Brain pericyte (primary cell): ENCODE measurements around the gene TFCP2L1.
"Not testable (repeated sequence)": the region's sequence is repeated elsewhere in the genome, so short reads cannot be mapped to it uniquely, and the experiment has no call there.

ENCODE experiments used
- DNase-seq: peaks from one replicate; pipeline ENCODE4 v3.0.0-alpha.2; 2012; ENCODE audit warnings: low read depth, low spot score

The TFCP2L1 gene, protein sequence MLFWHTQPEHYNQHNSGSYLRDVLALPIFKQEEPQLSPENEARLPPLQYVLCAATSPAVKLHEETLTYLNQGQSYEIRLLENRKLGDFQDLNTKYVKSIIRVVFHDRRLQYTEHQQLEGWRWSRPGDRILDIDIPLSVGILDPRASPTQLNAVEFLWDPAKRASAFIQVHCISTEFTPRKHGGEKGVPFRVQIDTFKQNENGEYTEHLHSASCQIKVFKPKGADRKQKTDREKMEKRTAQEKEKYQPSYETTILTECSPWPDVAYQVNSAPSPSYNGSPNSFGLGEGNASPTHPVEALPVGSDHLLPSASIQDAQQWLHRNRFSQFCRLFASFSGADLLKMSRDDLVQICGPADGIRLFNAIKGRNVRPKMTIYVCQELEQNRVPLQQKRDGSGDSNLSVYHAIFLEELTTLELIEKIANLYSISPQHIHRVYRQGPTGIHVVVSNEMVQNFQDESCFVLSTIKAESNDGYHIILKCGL

DNA sequence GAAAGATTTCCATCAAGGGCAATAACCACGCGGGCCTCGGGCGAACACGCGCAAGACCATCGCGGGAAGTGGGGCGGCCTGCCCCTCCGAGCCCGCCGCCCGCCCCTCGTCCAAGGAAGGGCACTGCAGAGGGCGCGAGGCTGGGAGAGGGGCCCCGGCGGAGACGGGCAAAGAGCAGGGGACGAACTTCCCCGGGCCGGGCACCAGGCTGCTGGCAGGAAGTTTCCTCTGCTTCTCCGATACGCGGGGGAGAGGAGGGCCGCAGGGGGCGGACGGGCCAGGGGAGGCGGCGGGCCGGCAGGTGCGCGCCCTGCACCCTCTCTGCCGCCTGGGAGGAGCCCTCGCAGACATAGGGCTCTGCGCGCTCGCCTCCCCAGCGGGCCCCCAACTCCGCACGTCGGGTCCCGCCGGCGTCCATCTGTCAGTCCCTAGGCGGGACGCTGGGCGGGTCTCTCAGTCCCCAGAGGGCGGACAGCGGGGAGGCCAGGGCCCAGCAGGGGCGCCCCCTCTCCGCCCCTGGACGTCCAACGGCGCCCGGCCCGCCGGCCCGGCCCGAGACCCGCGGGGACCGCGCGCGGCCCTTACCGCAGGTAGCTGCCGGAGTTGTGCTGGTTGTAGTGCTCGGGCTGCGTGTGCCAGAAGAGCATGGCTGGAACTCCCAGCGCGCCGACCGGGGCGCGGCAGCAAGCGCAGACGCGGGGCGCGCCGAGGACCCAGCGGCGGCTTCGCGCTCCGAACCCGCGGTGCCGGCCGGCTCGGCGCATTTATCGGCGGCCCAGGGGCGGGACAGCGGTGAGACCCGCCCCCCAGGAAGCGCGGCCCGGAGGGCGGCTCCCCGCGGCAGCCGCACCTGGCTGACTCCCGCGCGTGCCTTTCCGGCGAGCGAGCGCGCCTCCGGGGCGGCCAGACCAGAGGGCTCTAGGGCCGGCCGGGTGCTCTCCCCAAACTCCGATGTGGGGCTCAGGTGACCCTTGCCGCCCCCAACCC lies at the start of gene TFCP2L1:
Gene TFCP2L1 (minus strand): TSS at position 740 of the 987 bp plus-strand sequence. CDS start 93 bp downstream, at position 647.
- DNase-seq, result no peak

DNA sequence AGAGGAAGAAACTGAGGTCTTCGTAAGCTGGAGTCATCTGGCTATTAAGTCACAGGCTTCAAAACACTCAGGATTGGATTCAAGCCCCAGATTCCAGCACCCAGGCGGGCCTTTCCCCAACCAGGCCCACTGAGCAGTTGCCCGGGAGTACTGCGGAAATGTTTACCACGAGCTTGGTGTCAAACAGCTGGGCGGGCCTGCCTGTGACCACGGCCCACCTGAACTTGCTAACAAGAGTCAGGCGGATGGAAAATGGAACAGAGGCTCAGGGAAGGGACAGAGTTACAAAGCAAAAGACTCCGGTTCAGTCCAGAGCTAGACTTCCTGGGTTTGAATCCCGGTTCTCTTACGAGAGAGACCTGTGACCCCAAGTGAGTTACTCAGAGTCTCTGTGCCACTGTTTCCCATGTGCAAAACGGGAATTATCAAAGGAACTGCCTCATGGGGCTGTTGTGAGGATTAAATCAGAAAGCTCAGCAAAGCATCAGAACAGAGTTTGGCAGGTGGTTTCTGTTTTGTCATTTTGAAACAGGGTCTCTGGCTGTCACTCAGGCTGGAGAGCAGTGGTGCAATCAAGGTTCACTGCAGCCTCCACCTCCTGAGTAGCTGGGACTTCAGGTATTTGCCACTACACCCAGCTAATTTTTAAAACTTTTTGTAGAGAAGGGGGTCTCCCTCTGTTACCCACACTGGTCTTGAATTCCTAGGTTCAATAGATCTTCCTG lies 49.0 kb upstream of the TFCP2L1 start:
- DNase-seq, result no peak

DNA sequence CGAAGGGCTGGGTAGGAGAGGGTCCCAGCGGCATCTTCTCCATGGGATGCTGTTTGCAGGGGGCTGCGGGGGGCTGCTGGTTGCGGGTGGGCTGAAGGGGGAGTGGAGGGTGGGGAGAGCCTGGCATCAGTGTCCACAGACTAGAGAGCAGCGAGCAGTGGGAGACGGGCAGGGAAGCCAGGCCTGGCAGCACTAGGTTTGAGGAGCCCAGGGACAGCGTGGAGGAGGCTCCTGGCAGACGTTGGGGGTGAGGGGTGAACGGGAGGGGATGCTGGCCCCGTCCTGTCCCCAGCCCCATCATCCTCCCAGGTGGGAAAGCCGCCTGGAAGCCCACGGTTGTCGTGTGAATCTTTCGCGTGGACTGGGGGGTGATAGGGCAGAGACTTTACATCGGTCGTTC lies 48.2 kb upstream of the TFCP2L1 start:
- no peak for DNase-seq

DNA sequence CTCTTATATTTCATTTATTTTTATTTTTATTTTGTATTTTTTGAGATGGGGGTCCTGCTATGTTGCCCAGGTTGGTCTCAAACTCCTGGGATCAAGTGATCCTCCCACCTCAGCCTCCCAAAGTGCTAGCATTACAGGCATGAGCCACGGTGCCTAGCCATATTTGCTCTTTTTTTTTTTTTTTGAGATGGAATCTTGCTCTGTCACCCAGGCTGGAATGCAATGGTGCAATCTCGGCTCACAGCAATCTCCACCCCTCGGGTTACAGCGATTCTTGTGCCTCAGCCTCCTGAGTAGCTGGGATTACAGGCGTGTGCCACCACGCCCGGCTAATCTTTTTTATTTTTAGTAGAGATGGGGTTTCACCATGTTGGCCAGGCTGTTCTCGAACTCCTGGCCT lies 46.3 kb upstream of the TFCP2L1 start:
- not testable (repeated sequence) for DNase-seq

DNA sequence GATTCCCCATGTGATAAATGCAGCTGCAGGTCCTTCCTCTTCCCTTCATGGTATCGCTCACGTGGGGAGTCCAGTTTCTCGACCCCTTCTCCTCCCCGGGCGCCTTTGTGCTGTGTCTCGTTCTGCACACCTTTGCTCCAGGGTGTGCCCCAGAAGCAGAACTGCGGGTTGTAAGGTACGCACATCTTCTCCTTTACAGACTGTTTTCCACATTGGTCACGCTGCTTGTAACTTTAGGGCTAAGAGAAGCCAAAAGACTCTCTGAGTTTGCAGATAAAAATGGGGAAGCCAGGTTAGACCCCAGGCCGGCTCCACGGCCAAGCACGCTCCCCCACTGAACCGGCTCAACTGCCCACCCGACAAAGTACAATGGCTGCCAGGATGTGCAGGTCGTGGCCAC lies 45.9 kb upstream of the TFCP2L1 start:
- DNase-seq, result no peak

DNA sequence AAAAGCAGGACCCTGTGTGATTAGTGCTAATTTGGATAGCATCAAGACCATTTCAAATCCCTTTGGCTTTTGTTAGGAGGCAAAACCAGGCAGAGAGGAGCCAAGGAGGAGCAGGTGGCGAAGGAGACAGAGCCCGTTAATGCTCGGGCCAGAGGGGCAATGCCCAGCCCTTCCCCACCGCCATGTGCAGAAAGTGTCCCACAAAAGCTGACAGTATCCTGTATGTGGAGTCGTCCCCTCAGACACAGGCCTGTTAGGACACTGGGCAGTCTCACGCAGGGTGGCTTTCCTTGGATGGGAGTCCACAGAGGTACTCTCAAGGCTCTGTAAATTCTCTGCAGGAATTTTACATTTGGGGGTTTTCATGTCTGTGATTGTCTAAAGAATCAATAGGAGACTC lies 44.8 kb upstream of the TFCP2L1 start:
- DNase-seq, result no peak

DNA sequence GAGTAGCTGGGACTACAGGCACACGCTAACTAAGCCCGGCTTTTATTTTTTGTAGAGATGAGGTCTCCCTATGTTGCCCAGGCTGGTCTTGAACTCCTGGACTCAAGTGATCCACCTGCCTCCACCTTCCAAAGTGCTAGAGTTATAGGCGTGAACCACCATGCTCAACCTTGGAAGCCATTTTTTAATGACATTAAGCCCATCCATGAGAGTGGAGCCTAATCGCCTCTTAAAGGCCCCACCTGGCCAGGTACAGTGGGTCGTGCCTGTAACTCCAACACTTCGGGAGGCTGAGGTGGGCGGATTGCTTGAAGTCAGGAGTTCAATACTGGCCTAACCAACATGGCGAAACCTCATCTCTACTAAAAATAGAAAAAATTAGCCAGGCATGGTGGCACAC lies 41.6 kb upstream of the TFCP2L1 start:
- no peak for DNase-seq

DNA sequence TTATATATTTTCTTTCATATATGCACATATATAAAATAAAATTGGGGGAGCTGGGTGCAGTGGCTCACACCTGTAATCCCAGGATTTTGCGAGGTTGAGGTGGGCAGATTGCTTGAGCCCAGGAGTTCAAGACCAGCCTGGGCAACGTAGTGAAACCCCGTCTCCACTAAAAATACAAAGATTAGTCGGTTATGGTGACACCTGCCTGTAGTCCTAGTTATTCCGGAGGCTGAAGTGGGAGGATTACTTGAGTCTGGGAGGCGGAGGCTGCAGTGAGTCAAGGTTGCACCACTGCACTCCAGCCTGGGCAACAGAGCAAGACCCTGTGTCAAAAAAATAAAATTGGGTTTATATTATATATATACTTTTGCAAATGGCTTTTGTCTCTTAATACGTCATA lies 39.6 kb upstream of the TFCP2L1 start:
- no peak for DNase-seq

DNA sequence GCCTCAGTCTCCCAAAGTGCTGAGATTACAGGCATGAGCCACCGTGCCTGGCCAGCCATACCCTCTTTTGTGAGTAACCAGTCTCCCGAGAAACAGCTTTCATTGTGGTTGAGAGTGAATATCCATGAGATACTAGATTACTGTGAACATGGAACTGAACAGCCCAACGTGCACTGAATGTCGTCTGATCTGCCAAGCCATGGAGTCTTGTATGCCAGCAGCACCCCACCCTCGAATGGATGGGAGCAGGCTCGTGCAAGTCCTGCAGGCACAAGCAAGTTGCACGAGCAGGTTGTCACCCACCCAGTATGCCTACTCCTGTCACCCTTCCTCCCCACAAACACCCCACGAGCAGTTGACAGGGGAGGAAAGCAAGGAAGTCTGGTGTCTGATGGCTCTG lies 36.5 kb upstream of the TFCP2L1 start:
- DNase-seq, result no peak

DNA sequence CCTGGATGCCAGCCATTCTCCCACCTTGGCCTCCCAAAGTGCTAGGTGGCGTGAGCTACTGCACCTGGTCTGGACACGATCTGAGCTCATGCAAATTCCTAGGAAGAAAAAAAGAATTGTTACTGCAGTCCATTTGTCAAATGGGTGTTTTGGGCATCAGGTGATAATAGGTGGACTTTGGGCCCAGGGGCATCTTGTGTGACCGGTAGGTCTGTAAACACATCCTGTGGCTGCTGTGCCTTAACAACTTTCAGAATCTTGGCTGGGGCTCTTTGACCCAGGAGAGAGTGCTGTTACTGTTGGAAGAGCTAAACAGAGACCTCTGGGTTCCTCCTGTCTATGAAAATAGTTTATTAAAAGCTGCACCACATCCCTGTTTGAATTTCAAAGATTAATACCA lies 34.9 kb upstream of the TFCP2L1 start:
- DNase-seq, result no peak

DNA sequence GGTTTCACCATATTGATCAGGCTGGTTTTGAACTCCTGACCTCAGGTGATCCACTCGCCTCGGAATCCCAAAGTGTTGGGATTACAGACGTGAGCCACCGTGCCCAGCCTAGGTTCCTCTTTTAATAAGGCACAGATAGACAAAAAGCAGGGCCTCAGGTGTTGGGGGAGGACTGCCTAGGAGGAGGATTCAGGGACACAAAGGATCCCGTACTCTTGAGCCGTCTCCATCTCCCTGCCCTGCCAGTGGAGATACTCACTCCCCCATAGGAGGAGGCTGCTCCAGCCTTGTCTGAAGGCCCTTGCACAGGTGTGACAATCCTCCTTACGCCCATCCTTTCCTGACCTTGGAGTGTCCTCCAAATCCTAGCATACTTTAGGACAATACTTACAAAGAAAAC lies 32.0 kb upstream of the TFCP2L1 start:
- DNase-seq, result no peak

DNA sequence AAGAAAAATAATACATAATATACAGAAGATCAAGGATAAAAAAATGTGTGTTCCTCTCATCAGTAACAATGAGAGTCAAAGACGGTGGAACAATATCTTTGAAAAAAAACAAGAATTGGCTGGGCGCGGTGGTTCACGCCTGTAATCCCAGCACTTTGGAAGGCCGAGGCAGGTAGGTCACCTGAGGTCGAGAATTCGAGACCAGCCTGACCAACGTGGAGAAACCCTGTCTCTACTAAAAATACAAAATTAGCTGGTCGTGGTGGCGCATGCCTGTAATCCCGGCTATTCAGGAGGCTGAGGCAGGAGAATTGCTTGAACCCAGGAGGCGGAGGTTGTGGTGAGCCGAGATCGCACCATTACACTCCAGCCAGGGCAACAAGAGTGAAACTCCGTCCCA lies 28.7 kb upstream of the TFCP2L1 start:
- not testable (repeated sequence) for DNase-seq

DNA sequence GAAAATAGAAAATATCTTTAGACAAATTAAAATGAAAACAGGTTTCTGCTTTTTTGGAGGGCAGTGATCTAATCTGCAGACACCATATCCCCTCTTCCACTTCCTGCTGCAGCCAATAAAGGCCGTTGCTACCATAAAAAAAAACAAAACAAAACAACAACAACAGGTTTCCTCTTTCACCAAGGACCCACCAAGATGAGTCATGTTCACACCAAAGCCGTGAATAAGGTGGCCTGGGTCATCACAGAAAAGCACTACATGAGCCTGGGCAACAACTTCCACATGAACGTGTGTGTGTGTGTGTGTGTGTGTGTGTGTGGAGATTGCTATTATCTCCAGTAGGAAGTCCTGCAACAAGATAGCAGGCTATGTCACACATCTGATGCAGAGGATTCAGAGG lies 24.8 kb upstream of the TFCP2L1 start:
- DNase-seq, result no peak

DNA sequence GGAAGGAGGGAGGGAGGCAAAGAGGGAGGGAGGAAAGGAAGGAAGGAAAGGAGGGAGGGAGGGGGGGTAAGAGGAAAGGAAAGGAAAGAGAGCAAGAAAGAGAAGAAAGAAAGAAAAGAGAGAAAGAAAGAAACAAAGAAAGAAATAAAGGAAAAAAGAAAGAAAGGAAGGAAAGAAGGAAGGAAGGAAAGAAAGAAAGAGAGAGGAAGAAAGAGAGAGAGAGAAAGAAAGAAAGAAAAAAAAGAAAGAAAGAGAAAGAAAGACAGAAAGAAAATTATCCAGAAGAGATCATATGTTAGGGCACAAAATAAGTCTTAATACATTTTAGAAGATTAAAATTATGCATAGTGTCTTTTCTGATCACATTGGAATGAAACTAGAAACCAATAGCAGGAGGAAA lies 24.3 kb upstream of the TFCP2L1 start:
- no peak for DNase-seq

DNA sequence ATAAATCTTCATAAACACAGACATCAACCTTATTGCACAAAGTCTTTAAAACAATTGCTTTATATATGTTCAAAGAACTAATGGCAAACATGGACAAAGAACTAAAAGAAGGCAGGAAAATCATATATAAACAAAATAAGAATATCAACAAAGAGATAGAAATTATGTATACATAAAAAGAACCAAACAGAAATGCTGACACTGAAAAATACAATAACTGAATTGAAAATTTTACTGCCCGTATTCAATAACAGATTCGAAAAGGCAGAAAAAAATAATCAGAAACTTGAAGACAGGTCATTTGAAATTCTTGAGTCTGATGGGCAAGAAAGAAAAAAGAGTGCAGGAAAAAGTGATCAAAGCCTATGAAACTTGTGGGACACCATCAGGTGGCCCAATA lies 22.0 kb upstream of the TFCP2L1 start:
- no peak for DNase-seq

DNA sequence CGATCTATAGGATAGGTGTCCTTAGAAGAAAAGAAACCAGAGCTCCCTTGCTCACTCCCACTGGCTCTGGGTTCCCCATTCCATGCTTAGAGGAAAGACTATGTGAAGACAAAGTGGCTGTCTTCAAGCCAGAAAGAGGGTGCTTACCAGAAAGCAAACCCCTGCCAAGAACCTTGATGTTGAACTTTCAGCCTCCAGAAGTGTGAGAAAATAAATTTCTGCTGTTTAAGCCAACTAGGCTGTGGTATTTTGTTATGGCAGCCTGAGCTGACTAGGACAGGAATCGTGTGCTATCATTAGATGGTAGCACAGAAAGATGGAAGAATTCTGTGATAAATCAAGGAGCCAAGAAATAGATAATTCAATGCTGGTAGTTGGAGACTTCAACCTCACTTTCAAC lies 19.9 kb upstream of the TFCP2L1 start:
- no peak for DNase-seq

DNA sequence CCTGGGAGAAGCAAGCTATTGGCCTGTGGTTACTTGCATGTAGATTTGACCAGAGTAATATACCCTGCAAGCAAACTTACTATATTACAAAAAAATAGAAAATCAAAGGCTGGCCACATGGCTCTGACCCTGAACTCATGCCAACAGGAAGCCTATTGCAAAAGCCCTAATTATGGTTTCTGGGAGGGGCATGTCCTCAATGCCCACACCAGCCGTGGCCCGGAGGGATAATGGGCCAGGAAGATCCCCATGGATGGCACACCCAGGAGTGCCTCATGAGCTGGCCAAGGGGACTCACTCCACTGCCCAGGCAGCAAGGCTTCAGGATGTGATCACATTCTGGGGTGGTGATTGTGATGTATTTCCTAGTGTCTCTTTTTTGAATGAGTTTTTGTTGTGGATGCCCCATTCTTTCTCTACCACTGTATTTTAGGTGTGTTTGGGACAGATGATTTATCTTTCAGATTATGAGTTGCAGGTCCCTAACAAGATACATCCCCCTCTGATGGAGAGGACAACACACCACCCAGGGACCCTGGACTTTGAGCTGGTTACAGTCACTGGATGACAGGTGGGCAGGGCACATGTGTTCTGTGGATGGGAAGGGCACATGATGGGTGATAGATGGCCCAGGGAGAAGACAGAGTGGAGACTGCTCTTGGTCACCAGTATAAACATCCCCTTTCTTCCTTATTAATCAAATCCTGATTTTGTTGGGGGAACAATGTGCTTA lies 18.7 kb upstream of the TFCP2L1 start:
- no peak for DNase-seq

DNA sequence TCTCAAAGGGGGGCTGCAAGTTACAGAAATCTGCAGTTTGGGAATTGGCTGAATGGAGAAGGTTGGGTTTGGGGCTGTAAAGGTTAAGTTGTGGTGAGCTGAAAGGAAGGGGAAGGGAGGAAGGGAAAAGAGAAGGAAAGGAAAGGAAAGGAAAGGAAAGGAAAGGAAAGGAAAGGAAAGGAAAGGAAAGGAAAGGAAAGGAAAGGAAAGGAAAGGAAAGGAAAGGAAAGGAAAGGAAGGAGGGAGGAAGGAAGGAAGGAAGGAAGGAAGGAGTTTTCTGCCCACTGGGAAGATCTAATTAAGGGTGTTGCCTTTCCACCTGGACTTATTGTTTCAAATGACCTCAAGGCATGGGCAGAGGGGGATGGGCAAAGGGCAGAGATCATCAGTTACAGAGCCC lies 16.2 kb upstream of the TFCP2L1 start:
- DNase-seq, result not testable (repeated sequence)

DNA sequence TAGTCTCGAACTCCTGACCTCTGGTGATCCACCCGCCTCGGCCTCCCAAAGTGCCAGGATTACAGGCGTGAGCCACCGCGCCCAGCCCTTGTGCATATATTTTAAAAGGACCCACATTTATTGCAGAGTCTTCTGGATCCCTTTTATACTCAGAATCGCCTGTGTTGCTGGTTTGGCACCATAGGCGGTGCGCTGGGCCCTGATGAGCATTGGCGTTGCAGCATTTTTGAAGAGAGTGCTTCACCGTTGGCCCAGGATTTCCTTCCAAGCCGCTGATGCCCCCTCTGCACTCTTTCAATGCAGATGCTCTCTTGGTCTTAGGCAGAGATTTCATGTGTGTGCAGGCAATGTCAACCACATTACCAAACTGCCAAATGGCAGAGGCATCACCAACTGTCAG lies 13.5 kb upstream of the TFCP2L1 start:
- no peak for DNase-seq

DNA sequence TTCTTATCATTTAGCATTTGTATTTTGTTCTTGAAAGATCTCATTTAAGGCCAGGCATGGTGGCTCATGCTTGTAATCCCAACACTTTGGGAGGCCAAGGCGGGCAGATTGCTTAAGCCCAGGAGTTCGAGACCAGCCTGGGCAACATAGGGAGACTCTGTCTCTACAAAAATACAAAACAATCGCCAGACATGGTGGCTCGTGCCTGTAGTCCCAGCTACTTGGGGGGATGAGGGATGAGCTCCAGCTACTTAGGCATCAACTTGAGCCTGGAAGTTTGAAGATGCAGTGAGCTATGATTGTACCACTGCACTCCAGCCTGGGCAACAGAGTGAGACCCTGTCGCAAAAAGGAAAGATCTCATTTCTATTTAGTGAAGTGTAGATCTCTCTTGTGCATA lies 12.9 kb upstream of the TFCP2L1 start:
- DNase-seq, result not testable (repeated sequence)

DNA sequence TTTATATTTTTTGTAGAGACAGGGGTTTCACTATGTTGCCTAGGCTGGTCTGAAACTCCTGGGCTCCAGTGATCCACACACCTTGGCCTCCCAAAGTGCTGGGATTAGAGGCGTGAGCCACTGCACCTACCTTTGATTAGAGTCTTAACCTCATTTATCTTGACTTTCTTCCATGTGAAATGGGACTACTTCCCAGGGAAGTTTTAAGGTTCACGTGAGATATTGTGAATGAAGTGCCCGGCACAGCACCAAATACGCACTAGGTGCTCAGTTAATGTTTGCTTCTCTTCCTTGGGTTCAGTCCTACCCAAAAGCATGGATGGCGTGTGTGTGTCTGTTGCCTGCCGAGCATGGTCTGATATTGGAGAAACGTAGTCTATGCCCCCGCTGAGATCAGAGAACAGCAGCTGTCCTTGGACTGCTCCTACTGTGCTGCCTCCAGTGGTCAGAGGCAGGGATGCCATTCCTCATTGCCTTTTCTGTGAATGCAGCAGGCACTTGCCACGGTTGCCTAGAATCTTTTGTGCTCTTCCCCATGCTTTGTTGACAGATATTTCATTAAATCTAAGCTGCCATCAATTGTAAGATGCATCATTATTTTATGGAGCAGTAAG lies 12.3 kb upstream of the TFCP2L1 start:
- no peak for DNase-seq
